GM21529 (cell line): Measurements from ENCODE around the gene RAB10.
"Not testable (repeated sequence)": the region's sequence is repeated elsewhere in the genome, so short reads cannot be mapped to it uniquely, and the experiment has no call there.

Experiments
- ATAC-seq: cut with Tn5 transposase; IDR thresholded peaks from one replicate; pipeline ENCODE4 v1.9.1; 2021; ENCODE audit not compliant: unreplicated experiment

Gene RAB10

GRCh38 chr2:26086779-26087178 lies 52.9 kb downstream of the RAB10 start:
- no peak for ATAC-seq

GRCh38 chr2:26088038-26088643 lies 54.3 kb downstream of the RAB10 start:
- no peak for ATAC-seq

- not testable (repeated sequence) for ATAC-seq
Observed at GRCh38 chr2:26088931-26089330, 55.0 kb downstream of the RAB10 start.

GRCh38 chr2:26089337-26089736 lies 55.5 kb downstream of the RAB10 start:
- no peak for ATAC-seq

GRCh38 chr2:26095758-26096157 lies 61.9 kb downstream of the RAB10 start:
- no peak for ATAC-seq

- ATAC-seq: no peak
Observed at GRCh38 chr2:26099933-26100332, 66.0 kb downstream of the RAB10 start.

- no peak for ATAC-seq
Observed at GRCh38 chr2:26100384-26100783, 66.5 kb downstream of the RAB10 start.

GRCh38 chr2:26103752-26104151 lies 69.9 kb downstream of the RAB10 start:
- no peak for ATAC-seq

- not testable (repeated sequence) for ATAC-seq
Observed at GRCh38 chr2:26108701-26109100, 74.8 kb downstream of the RAB10 start.

- ATAC-seq: no peak
Observed at GRCh38 chr2:26112201-26112600, 78.3 kb downstream of the RAB10 start.

GRCh38 chr2:26114151-26114550 lies 80.3 kb downstream of the RAB10 start:
- ATAC-seq: no peak

GRCh38 chr2:26118682-26119081 lies 84.8 kb downstream of the RAB10 start:
- no peak for ATAC-seq

- ATAC-seq: no peak
Observed at GRCh38 chr2:26119521-26119920, 85.6 kb downstream of the RAB10 start.

GRCh38 chr2:26122630-26123029 lies 88.7 kb downstream of the RAB10 start:
- no peak for ATAC-seq

- ATAC-seq: no peak
Observed at GRCh38 chr2:26123426-26123825, 89.5 kb downstream of the RAB10 start.

GRCh38 chr2:26126074-26126473 lies 92.2 kb downstream of the RAB10 start:
- ATAC-seq: no peak

GRCh38 chr2:26128176-26128575 lies 94.3 kb downstream of the RAB10 start:
- ATAC-seq: no peak

GRCh38 chr2:26130763-26131162 lies 96.9 kb downstream of the RAB10 start:
- ATAC-seq: no peak

GRCh38 chr2:26136451-26136850 lies 102.6 kb downstream of the RAB10 start:
- no peak for ATAC-seq

- ATAC-seq: no peak
Observed at GRCh38 chr2:26139269-26140183, 105.6 kb downstream of the RAB10 start.

- no peak for ATAC-seq
Observed at GRCh38 chr2:26141145-26141769, 107.4 kb downstream of the RAB10 start.

- no peak for ATAC-seq
Observed at GRCh38 chr2:26144031-26144430, 110.1 kb downstream of the RAB10 start.
